Measurements from ENCODE around the gene NDUFS2. TPM values are rescaled to one million over a fixed set of nuclear protein-coding genes. Genes with fewer than 3 reads are reported as not detected.

The NDUFS2 gene
- total and polyA plus RNA-seq, 10 of the 15 experiments (the other 5 are each of a cell fraction or from before 2014, with no cell fraction given) = 66.5 to 215 (median 148) TPM

- TF ChIP-seq CBX3 (IDR thresholded peaks at IDR 0.05; ENCODE audit: borderline replicate concordance, low read depth) (no peak), MYC (IDR thresholded peaks at IDR 0.05; ENCODE audit: insufficient read depth, insufficient read length, insufficient replicate concordance, low read length, severe bottlenecking) (no peak), FOS (IDR thresholded peaks at IDR 0.05; ENCODE audit: borderline replicate concordance, extremely low read depth, insufficient read length) (no peak), MTA2 (IDR thresholded peaks at IDR 0.05; ENCODE audit: low read depth) (peak; percentile 58), ATF7 (IDR thresholded peaks at IDR 0.05; ENCODE audit: low read depth) (peak; percentile 48; the same call in 1 of the 2 replicates), POLR2AphosphoS5 (IDR thresholded peaks at IDR 0.05; ENCODE audit: low read length) (peak; percentile 87)
- TF ChIP-seq, protein P1, sequence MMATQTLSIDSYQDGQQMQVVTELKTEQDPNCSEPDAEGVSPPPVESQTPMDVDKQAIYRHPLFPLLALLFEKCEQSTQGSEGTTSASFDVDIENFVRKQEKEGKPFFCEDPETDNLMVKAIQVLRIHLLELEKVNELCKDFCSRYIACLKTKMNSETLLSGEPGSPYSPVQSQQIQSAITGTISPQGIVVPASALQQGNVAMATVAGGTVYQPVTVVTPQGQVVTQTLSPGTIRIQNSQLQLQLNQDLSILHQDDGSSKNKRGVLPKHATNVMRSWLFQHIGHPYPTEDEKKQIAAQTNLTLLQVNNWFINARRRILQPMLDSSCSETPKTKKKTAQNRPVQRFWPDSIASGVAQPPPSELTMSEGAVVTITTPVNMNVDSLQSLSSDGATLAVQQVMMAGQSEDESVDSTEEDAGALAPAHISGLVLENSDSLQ (IDR thresholded peaks at IDR 0.05) = peak; percentile 27; the same call in 1 of the 2 replicates
Measured at GRCh38 chr1:161201836-161202712, at the start of gene NDUFS2 (continued).

DNA sequence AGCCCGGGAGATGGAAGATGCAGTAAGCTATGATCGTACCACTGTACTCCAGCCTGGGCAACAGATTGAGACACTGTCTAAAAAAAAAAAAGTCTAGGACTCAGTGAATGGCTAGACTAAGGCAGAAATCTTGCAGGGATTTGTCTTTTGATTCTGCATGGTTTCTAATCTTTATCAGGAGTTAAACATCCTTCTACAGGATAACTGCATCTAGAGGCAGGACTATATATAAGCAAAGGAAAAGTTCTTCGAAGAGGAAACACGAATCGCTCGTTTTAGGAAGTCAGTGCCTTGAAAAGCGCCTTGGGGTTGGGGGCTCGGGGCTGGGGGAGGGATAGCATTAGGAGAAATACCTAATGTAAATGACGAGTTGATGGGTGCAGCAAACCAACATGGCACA lies 49.0 kb upstream of the NDUFS2 start:
- intact Hi-C loops (cut with micrococcal nuclease; ENCODE audit: unreplicated experiment) = no loop called here
- TF ChIP-seq, protein P2, sequence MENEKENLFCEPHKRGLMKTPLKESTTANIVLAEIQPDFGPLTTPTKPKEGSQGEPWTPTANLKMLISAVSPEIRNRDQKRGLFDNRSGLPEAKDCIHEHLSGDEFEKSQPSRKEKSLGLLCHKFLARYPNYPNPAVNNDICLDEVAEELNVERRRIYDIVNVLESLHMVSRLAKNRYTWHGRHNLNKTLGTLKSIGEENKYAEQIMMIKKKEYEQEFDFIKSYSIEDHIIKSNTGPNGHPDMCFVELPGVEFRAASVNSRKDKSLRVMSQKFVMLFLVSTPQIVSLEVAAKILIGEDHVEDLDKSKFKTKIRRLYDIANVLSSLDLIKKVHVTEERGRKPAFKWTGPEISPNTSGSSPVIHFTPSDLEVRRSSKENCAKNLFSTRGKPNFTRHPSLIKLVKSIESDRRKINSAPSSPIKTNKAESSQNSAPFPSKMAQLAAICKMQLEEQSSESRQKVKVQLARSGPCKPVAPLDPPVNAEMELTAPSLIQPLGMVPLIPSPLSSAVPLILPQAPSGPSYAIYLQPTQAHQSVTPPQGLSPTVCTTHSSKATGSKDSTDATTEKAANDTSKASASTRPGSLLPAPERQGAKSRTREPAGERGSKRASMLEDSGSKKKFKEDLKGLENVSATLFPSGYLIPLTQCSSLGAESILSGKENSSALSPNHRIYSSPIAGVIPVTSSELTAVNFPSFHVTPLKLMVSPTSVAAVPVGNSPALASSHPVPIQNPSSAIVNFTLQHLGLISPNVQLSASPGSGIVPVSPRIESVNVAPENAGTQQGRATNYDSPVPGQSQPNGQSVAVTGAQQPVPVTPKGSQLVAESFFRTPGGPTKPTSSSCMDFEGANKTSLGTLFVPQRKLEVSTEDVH (IDR thresholded peaks at IDR 0.05; ENCODE audit: low read depth, partially characterized antibody) = no peak
- TF ChIP-seq NFIC (IDR thresholded peaks at IDR 0.05; ENCODE audit: low read depth, low read length) (no peak), IRF3 (IDR thresholded peaks at IDR 0.05) (no peak), IKZF1 (conservative IDR thresholded peaks at IDR 0.05) (no peak), ASH2L (IDR thresholded peaks at IDR 0.05; ENCODE audit: borderline replicate concordance, low read depth) (no peak)

More for the DNA sequence above, 49.0 kb upstream of the NDUFS2 start:
- SMC1A ChIA-PET (ENCODE audit: uncharacterized antibody, unreplicated experiment) = interaction anchor here (0.7 to 1.6 kb wide), 5 partner anchors 13 to 72 kb away, joined by 3 to 8 read pairs (median 5); partner anchors contain the start of genes DEDD, PPOX and TOMM40L
- Histone ChIP-seq H3K4me2 (ENCODE audit: control insufficient read depth, insufficient read depth) (peak overlapping the region; percentile 36), H4K20me1 (ENCODE audit: control insufficient read depth, insufficient read depth) (no peaks in the 10 kb centered on the region), H3K27ac (ENCODE audit: control insufficient read depth, insufficient read depth) (no peak overlapping the region), H3K4me3 (peak overlapping the region; percentile 89; the same call in 1 of the 2 replicates), H3K27me3 (replicated peaks in 1 of 2; ENCODE audit: control insufficient read depth in 2 of 2, insufficient read depth in 2 of 2, low read length in 1 of 2) (no peaks in the 10 kb centered on the region), H3K36me3 (ENCODE audit: control insufficient read depth in 2 of 2, insufficient read depth in 2 of 2, low read length in 1 of 2) (peaks cover 0 to 6% of the 10 kb centered on the region in 2 experiments), H3K9ac (ENCODE audit: control insufficient read depth, insufficient read depth, low read length) (peak overlapping the region; percentile 99), H3K9me3 (replicated peaks; ENCODE audit: control insufficient read depth, insufficient read depth, low read length) (no peaks in the 10 kb centered on the region), H2AFZ (ENCODE audit: control insufficient read depth, low read depth, low read length) (peak overlapping the region; percentile 99), H3K79me2 (ENCODE audit: control insufficient read depth, insufficient read depth, low read length) (peaks cover 16% of the 10 kb centered on the region), H3K4me1 (ENCODE audit: control insufficient read depth, insufficient read depth, low read length) (peaks cover 7% of the 10 kb centered on the region; the same call in 1 of the 2 replicates)
- FAIRE-seq (no peak), ATAC-seq (peak; percentile 28), DNase-seq (ENCODE audit: low read depth, low spot score) (no peak)
- CTCF ChIA-PET = interaction anchor here (0.6 to 4.6 kb wide), 4 partner anchors 12 to 85 kb away, joined by 3 to 38 read pairs (median 4); partner anchors contain the start of gene PPOX
- in situ Hi-C loops (cut with MboI) = no loop called here
- WGBS (ENCODE audit: insufficient coverage, insufficient replicate concordance, low lambda C conversion rate, missing lambda C conversion rate) = 28% methylated on average over 7 of the region's 9 CpGs
- RAD21 ChIA-PET (ENCODE audit: unreplicated experiment) = interaction anchor here (1.3 to 1.6 kb wide), 3 partner anchors 13 to 107 kb away, joined by 4 to 6 read pairs (median 4); partner anchors contain the start of genes PPOX, TOMM40L and USF1
- POLR2A ChIA-PET = interaction anchor here (0.7 to 2.0 kb wide), 8 partner anchors 19 to 469 kb away, joined by 3 to 16 read pairs (median 6); partner anchors contain the start of genes ARHGAP30, DEDD and TOMM40L
- no TSS peak for BruUV-seq (replicated peaks)
